Measurements from ENCODE around the gene WASL.
"Not testable (repeated sequence)": the region's sequence is repeated elsewhere in the genome, so short reads cannot be mapped to it uniquely, and the experiment has no call there.

The WASL gene

GRCh38 chr7:123738356-123738755 is 10.4 kb downstream of the WASL start:
- no peak overlapping the region for H2AK5ac ChIP-seq (ENCODE audit: low read length)
- no peak overlapping the region for H4K8ac ChIP-seq (ENCODE audit: low read depth, low read length)
- peak in 1 of 2 donors; percentile 48 for DNase-seq
- no peak overlapping the region for H2AFZ ChIP-seq (ENCODE audit: insufficient read depth, low read length, poor library complexity)
- no peak overlapping the region for H4K12ac ChIP-seq (ENCODE audit: low read depth, low read length)
- H3K36me3 ChIP-seq (ENCODE audit: control insufficient read depth in 1 of 2, insufficient read depth in 2 of 2, low read length in 2 of 2): peaks cover 0 to 2% of the 10 kb centered on the region in 2 experiments
- no peak overlapping the region for H3K23ac ChIP-seq (ENCODE audit: low read length)
- H3K27ac ChIP-seq (ENCODE audit: low read depth, low read length): no peak overlapping the region
- peak overlapping the region; percentile 79 for H3K4ac ChIP-seq (ENCODE audit: low read depth, low read length)
- peaks cover 0 to 2% of the 10 kb centered on the region in 2 experiments for H3K4me1 ChIP-seq (ENCODE audit: control insufficient read depth in 1 of 2, insufficient read depth in 2 of 2, low read length in 2 of 2)
- no peak overlapping the region for H3K4me2 ChIP-seq (ENCODE audit: low read length)
- H2BK12ac ChIP-seq (ENCODE audit: low read length): no peak overlapping the region
- H3K79me1 ChIP-seq (ENCODE audit: low read length): no peaks in the 10 kb centered on the region
- no peaks in the 10 kb centered on the region for H3K27me3 ChIP-seq (ENCODE audit: insufficient read depth, low read length)
- no peak overlapping the region for H2BK5ac ChIP-seq (ENCODE audit: low read depth, low read length, poor library complexity)
- no peak overlapping the region for H3K9ac ChIP-seq (ENCODE audit: low read length)
- no peak overlapping the region for H2BK120ac ChIP-seq (ENCODE audit: insufficient read depth, low read length, poor library complexity)
- no peak overlapping the region for H4K91ac ChIP-seq (ENCODE audit: low read depth, low read length)
- no peak overlapping the region for H3K4me3 ChIP-seq (ENCODE audit: low read depth, low read length)
- H3K14ac ChIP-seq (ENCODE audit: low read length): no peak overlapping the region
- H3K18ac ChIP-seq (ENCODE audit: low read length): no peak overlapping the region
- H3K79me2 ChIP-seq (ENCODE audit: control insufficient read depth, insufficient read depth, low read length, poor library complexity): peaks cover 9% of the 10 kb centered on the region
- WGBS (ENCODE audit: extremely low coverage, insufficient coverage, insufficient read length): no CpG with 5 or more reads among the region's 3 CpGs
- no peaks in the 10 kb centered on the region for H3K9me3 ChIP-seq (ENCODE audit: insufficient read depth, low read depth, low read length)

- H3K27ac ChIP-seq (ENCODE audit: low read depth, low read length); H3K36me3 ChIP-seq (ENCODE audit: control insufficient read depth in 1 of 2, insufficient read depth in 2 of 2, low read length in 2 of 2): not testable (repeated sequence)
Observed at GRCh38 chr7:123737168-123737674, 11.6 kb downstream of the WASL start.

GRCh38 chr7:123735539-123735938 is 13.3 kb downstream of the WASL start:
- H4K12ac ChIP-seq (ENCODE audit: low read depth, low read length): no peak overlapping the region

More at GRCh38 chr7:123737168-123737674, 11.6 kb downstream of the WASL start:
- not testable (repeated sequence) for H3K4me1 ChIP-seq (ENCODE audit: control insufficient read depth in 1 of 2, insufficient read depth in 2 of 2, low read length in 2 of 2); H4K8ac ChIP-seq (ENCODE audit: low read depth, low read length); H2BK12ac ChIP-seq (ENCODE audit: low read length); H3K79me2 ChIP-seq (ENCODE audit: control insufficient read depth, insufficient read depth, low read length, poor library complexity); H3K4me2 ChIP-seq (ENCODE audit: low read length); H2BK120ac ChIP-seq (ENCODE audit: insufficient read depth, low read length, poor library complexity); H2AK5ac ChIP-seq (ENCODE audit: low read length); H3K4me3 ChIP-seq (ENCODE audit: low read depth, low read length); H3K9ac ChIP-seq (ENCODE audit: low read length); H4K12ac ChIP-seq (ENCODE audit: low read depth, low read length); H3K18ac ChIP-seq (ENCODE audit: low read length); H2BK5ac ChIP-seq (ENCODE audit: low read depth, low read length, poor library complexity); H3K23ac ChIP-seq (ENCODE audit: low read length); H4K91ac ChIP-seq (ENCODE audit: low read depth, low read length); H2AFZ ChIP-seq (ENCODE audit: insufficient read depth, low read length, poor library complexity); H3K14ac ChIP-seq (ENCODE audit: low read length); H3K27me3 ChIP-seq (ENCODE audit: insufficient read depth, low read length); DNase-seq; H3K79me1 ChIP-seq (ENCODE audit: low read length); H3K9me3 ChIP-seq (ENCODE audit: insufficient read depth, low read depth, low read length)
- WGBS (ENCODE audit: extremely low coverage, insufficient coverage, insufficient read length): no CpG with 5 or more reads among the region's 10 CpGs
- peak overlapping the region; percentile 83 for H3K4ac ChIP-seq (ENCODE audit: low read depth, low read length)

GRCh38 chr7:123734498-123734897 is 14.3 kb downstream of the WASL start:
- H3K23ac ChIP-seq (ENCODE audit: low read length): no peak overlapping the region
- H3K27me3 ChIP-seq (ENCODE audit: insufficient read depth, low read length): no peaks in the 10 kb centered on the region
- no peak overlapping the region for H2AFZ ChIP-seq (ENCODE audit: insufficient read depth, low read length, poor library complexity)
- WGBS (ENCODE audit: extremely low coverage, insufficient coverage, insufficient read length): no CpG with 5 or more reads among the region's 3 CpGs
- DNase-seq: no peak
- no peak overlapping the region for H3K4ac ChIP-seq (ENCODE audit: low read depth, low read length)
- H3K14ac ChIP-seq (ENCODE audit: low read length): no peak overlapping the region
- H4K91ac ChIP-seq (ENCODE audit: low read depth, low read length): no peak overlapping the region
- H4K8ac ChIP-seq (ENCODE audit: low read depth, low read length): no peak overlapping the region
- H3K79me2 ChIP-seq (ENCODE audit: control insufficient read depth, insufficient read depth, low read length, poor library complexity): no peaks in the 10 kb centered on the region
- no peak overlapping the region for H4K12ac ChIP-seq (ENCODE audit: low read depth, low read length)
- H3K36me3 ChIP-seq (ENCODE audit: control insufficient read depth in 1 of 2, insufficient read depth in 2 of 2, low read length in 2 of 2): no peaks in the 10 kb centered on the region
- H3K9ac ChIP-seq (ENCODE audit: low read length): no peak overlapping the region
- H3K79me1 ChIP-seq (ENCODE audit: low read length): no peaks in the 10 kb centered on the region
- H2BK12ac ChIP-seq (ENCODE audit: low read length): no peak overlapping the region
- no peak overlapping the region for H2BK5ac ChIP-seq (ENCODE audit: low read depth, low read length, poor library complexity)
- no peak overlapping the region for H2BK120ac ChIP-seq (ENCODE audit: insufficient read depth, low read length, poor library complexity)
- H3K9me3 ChIP-seq (ENCODE audit: insufficient read depth, low read depth, low read length): no peaks in the 10 kb centered on the region
- H3K4me2 ChIP-seq (ENCODE audit: low read length): no peak overlapping the region
- no peak overlapping the region for H3K27ac ChIP-seq (ENCODE audit: low read depth, low read length)
- no peak overlapping the region for H3K4me3 ChIP-seq (ENCODE audit: low read depth, low read length)
- no peak overlapping the region for H2AK5ac ChIP-seq (ENCODE audit: low read length)
- H3K18ac ChIP-seq (ENCODE audit: low read length): no peak overlapping the region
- no peaks in the 10 kb centered on the region for H3K4me1 ChIP-seq (ENCODE audit: control insufficient read depth in 1 of 2, insufficient read depth in 2 of 2, low read length in 2 of 2)

More at GRCh38 chr7:123735539-123735938, 13.3 kb downstream of the WASL start:
- H3K79me1 ChIP-seq (ENCODE audit: low read length): no peaks in the 10 kb centered on the region
- no peak overlapping the region for H2AK5ac ChIP-seq (ENCODE audit: low read length)
- H3K79me2 ChIP-seq (ENCODE audit: control insufficient read depth, insufficient read depth, low read length, poor library complexity): peaks cover 1% of the 10 kb centered on the region
- no peak overlapping the region for H3K18ac ChIP-seq (ENCODE audit: low read length)
- no peak overlapping the region for H3K4me3 ChIP-seq (ENCODE audit: low read depth, low read length)
- no peak overlapping the region for H2AFZ ChIP-seq (ENCODE audit: insufficient read depth, low read length, poor library complexity)
- H3K36me3 ChIP-seq (ENCODE audit: control insufficient read depth in 1 of 2, insufficient read depth in 2 of 2, low read length in 2 of 2): peaks cover 0 to under 1% of the 10 kb centered on the region in 2 experiments
- H2BK5ac ChIP-seq (ENCODE audit: low read depth, low read length, poor library complexity): no peak overlapping the region
- no peak overlapping the region for H2BK120ac ChIP-seq (ENCODE audit: insufficient read depth, low read length, poor library complexity)
- no peak for DNase-seq
- H4K8ac ChIP-seq (ENCODE audit: low read depth, low read length): no peak overlapping the region
- no peaks in the 10 kb centered on the region for H3K9me3 ChIP-seq (ENCODE audit: insufficient read depth, low read depth, low read length)
- no peak overlapping the region for H4K91ac ChIP-seq (ENCODE audit: low read depth, low read length)
- WGBS (ENCODE audit: extremely low coverage, insufficient coverage, insufficient read length): no CpG with 5 or more reads among the region's 5 CpGs
- H3K27me3 ChIP-seq (ENCODE audit: insufficient read depth, low read length): no peaks in the 10 kb centered on the region
- no peak overlapping the region for H3K27ac ChIP-seq (ENCODE audit: low read depth, low read length)
- H2BK12ac ChIP-seq (ENCODE audit: low read length): no peak overlapping the region
- H3K9ac ChIP-seq (ENCODE audit: low read length): no peak overlapping the region
- no peak overlapping the region for H3K23ac ChIP-seq (ENCODE audit: low read length)
- H3K4me1 ChIP-seq (ENCODE audit: control insufficient read depth in 1 of 2, insufficient read depth in 2 of 2, low read length in 2 of 2): no peaks in the 10 kb centered on the region
- no peak overlapping the region for H3K14ac ChIP-seq (ENCODE audit: low read length)
- no peak overlapping the region for H3K4me2 ChIP-seq (ENCODE audit: low read length)
- H3K4ac ChIP-seq (ENCODE audit: low read depth, low read length): no peak overlapping the region
